ENCODE results near the gene ROBO1. TPM values are rescaled to one million over a fixed set of nuclear protein-coding genes. Genes with fewer than 3 reads are reported as not detected.

ROBO1 gene
- total and polyA plus RNA-seq, 2 of the 13 experiments (the other 11 are each of a cell fraction or from before 2014, with no cell fraction given), result 52.2 to 71.0 TPM

DNA sequence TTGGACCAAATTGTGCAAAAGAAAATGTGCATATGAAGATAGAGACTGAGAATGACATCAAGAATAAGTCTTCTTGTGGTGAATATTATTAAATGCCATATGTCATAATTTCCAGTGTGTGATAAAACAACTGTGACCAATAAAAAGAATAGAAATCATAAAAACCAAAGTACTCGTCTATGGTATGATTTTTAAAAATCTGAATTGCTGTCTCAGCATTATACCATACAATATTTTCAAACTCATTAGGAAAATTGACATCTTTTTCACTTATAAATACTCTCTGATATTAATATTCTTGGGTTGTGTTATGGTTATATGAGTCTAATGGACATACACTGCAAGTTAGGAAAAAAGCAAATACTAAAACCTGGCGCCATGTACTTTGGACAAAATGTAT is 279.4 kb downstream of the ROBO1 start:
- Histone ChIP-seq H3K9me3 (ENCODE audit: low read length) (no peaks in the 10 kb centered on the region), H3K36me3 (replicated peaks in 1 of 2; ENCODE audit: control insufficient read depth in 1 of 2, insufficient read depth in 2 of 2, low read length in 2 of 2) (no peaks in the 10 kb centered on the region), H2AFZ (ENCODE audit: low read length) (no peak overlapping the region), H3K4me1 (ENCODE audit: insufficient read depth, low read length) (no peaks in the 10 kb centered on the region), H3K79me2 (ENCODE audit: insufficient read depth, low read length) (no peaks in the 10 kb centered on the region), H4K20me1 (ENCODE audit: insufficient read depth, low read length) (no peaks in the 10 kb centered on the region), H3K4me2 (ENCODE audit: low read depth, low read length) (no peak overlapping the region), H3K9ac (ENCODE audit: insufficient read depth, low read depth, low read length) (no peak overlapping the region), H3K27ac (ENCODE audit: extremely low read length, insufficient read depth, low read length) (no peak overlapping the region), H3K27me3 (ENCODE audit: control insufficient read depth in 1 of 2, insufficient read depth in 2 of 2, low read length in 2 of 2) (no peaks in the 10 kb centered on the region), H3K4me3 (replicated peaks in 1 of 3; ENCODE audit: insufficient read depth in 1 of 3, low read depth in 2 of 3, low read length in 3 of 3) (no peak overlapping the region)
- TF ChIP-seq MAFK (conservative IDR thresholded peaks at IDR 0.05 in 1 of 2, IDR thresholded peaks at IDR 0.05 in 1 of 2; ENCODE audit: low read length in 2 of 2) (peak; percentile 56 to 79; a peak in 3 of 4 replicates), SP140L (CRISPR knock-in tag; IDR thresholded peaks at IDR 0.05; ENCODE audit: borderline replicate concordance) (no peak), HCFC1 (IDR thresholded peaks at IDR 0.05; ENCODE audit: low read depth, low read length) (no peak), MAFF (IDR thresholded peaks at IDR 0.05; ENCODE audit: low read depth, low read length) (peak; percentile 70), RFX5 (IDR thresholded peaks at IDR 0.05; ENCODE audit: low read depth, low read length) (no peak)
- TF ChIP-seq, protein P1, sequence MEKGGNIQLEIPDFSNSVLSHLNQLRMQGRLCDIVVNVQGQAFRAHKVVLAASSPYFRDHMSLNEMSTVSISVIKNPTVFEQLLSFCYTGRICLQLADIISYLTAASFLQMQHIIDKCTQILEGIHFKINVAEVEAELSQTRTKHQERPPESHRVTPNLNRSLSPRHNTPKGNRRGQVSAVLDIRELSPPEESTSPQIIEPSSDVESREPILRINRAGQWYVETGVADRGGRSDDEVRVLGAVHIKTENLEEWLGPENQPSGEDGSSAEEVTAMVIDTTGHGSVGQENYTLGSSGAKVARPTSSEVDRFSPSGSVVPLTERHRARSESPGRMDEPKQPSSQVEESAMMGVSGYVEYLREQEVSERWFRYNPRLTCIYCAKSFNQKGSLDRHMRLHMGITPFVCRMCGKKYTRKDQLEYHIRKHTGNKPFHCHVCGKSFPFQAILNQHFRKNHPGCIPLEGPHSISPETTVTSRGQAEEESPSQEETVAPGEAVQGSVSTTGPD (CRISPR knock-in tag; IDR thresholded peaks at IDR 0.05), result no peak
- POLR2A ChIA-PET, result no interaction called here
- no TSS peak for BruUV-seq (replicated peaks)
- CTCF ChIA-PET (ENCODE audit: low intra/inter-chr PET ratio, low total read pairs), result no interaction called here
- in situ Hi-C loops (cut with HindIII; ENCODE audit: extremely low pct_ligation_motif_present, low pct_unique_long_range_greater_than_20kb), result no loop called here
- no peak for DNase-seq (ENCODE audit: low spot score)
- ATAC-seq, result no peak
- intact Hi-C loops (cut with micrococcal nuclease; ENCODE audit: unreplicated experiment), result no loop called here
- WGBS (ENCODE audit: low lambda C conversion rate), result 11% methylated on average over 2 of the region's 2 CpGs
- no peak for FAIRE-seq

DNA sequence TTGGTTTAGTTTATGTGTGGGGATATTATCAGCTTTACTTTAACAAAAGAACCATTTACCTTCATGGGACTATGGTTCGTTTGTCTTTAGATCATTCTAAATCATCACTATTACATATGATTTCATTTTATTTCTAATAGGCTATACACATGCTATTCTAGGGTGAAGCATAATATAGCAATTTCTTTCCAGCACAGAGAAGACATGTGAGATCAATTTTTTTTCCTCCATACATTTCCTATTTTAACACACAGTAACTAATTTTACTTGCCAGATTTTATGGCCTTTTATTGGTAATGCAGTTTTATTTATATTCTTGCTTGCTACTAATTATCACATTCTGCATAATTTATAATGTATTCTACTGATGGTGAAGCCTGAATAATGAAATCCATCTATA is 287.1 kb downstream of the ROBO1 start:
- no peak overlapping the region for H3K4me3 ChIP-seq (replicated peaks in 1 of 3; ENCODE audit: insufficient read depth in 1 of 3, low read depth in 2 of 3, low read length in 3 of 3)
- no peaks in the 10 kb centered on the region for H3K9me3 ChIP-seq (ENCODE audit: low read length)
- no peaks in the 10 kb centered on the region for H3K4me1 ChIP-seq (ENCODE audit: insufficient read depth, low read length)
- intact Hi-C loops (cut with micrococcal nuclease; ENCODE audit: unreplicated experiment), result no loop called here
- no peaks in the 10 kb centered on the region for H3K79me2 ChIP-seq (ENCODE audit: insufficient read depth, low read length)
- FAIRE-seq (no peak), ATAC-seq (no peak), DNase-seq (ENCODE audit: low spot score) (no peak)
- no peak overlapping the region for H3K27ac ChIP-seq (ENCODE audit: extremely low read length, insufficient read depth, low read length)
- no peaks in the 10 kb centered on the region for H3K36me3 ChIP-seq (replicated peaks in 1 of 2; ENCODE audit: control insufficient read depth in 1 of 2, insufficient read depth in 2 of 2, low read length in 2 of 2)
- TF ChIP-seq, protein P2, sequence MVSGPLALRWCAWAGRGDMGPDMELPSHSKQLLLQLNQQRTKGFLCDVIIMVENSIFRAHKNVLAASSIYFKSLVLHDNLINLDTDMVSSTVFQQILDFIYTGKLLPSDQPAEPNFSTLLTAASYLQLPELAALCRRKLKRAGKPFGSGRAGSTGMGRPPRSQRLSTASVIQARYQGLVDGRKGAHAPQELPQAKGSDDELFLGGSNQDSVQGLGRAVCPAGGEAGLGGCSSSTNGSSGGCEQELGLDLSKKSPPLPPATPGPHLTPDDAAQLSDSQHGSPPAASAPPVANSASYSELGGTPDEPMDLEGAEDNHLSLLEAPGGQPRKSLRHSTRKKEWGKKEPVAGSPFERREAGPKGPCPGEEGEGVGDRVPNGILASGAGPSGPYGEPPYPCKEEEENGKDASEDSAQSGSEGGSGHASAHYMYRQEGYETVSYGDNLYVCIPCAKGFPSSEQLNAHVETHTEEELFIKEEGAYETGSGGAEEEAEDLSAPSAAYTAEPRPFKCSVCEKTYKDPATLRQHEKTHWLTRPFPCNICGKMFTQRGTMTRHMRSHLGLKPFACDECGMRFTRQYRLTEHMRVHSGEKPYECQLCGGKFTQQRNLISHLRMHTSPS (CRISPR knock-in tag; IDR thresholded peaks at IDR 0.05; ENCODE audit: low read depth), result no peak
- TF ChIP-seq ZNF441 (CRISPR knock-in tag; IDR thresholded peaks at IDR 0.05; ENCODE audit: borderline replicate concordance), result no peak
- TF ChIP-seq NCOA1 (CRISPR knock-in tag; IDR thresholded peaks at IDR 0.05), result no peak
- TF ChIP-seq CCAR2 (optimal IDR thresholded peaks at IDR 0.05; ENCODE audit: low read depth, low read length), result no peak
- TF ChIP-seq, protein P3, sequence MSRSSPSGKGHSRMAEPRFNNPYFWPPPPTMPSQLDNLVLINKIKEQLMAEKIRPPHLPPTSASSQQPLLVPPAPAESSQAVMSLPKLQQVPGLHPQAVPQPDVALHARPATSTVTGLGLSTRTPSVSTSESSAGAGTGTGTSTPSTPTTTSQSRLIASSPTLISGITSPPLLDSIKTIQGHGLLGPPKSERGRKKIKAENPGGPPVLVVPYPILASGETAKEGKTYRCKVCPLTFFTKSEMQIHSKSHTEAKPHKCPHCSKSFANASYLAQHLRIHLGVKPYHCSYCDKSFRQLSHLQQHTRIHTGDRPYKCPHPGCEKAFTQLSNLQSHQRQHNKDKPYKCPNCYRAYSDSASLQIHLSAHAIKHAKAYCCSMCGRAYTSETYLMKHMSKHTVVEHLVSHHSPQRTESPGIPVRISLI (CRISPR knock-in tag; IDR thresholded peaks at IDR 0.05; ENCODE audit: borderline replicate concordance), result no peak
- no peak for TF ChIP-seq PCBP1 (IDR thresholded peaks at IDR 0.05; ENCODE audit: borderline replicate concordance, low read depth, low read length)
- TF ChIP-seq, protein P4, sequence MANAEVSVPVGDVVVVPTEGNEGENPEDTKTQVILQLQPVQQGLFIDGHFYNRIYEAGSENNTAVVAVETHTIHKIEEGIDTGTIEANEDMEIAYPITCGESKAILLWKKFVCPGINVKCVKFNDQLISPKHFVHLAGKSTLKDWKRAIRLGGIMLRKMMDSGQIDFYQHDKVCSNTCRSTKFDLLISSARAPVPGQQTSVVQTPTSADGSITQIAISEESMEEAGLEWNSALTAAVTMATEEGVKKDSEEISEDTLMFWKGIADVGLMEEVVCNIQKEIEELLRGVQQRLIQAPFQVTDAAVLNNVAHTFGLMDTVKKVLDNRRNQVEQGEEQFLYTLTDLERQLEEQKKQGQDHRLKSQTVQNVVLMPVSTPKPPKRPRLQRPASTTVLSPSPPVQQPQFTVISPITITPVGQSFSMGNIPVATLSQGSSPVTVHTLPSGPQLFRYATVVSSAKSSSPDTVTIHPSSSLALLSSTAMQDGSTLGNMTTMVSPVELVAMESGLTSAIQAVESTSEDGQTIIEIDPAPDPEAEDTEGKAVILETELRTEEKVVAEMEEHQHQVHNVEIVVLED (CRISPR knock-in tag; IDR thresholded peaks at IDR 0.05; ENCODE audit: borderline replicate concordance), result no peak
- H3K4me2 ChIP-seq (ENCODE audit: low read depth, low read length), result no peak overlapping the region
- CTCF ChIA-PET (ENCODE audit: low intra/inter-chr PET ratio, low total read pairs), result no interaction called here
- no peaks in the 10 kb centered on the region for H4K20me1 ChIP-seq (ENCODE audit: insufficient read depth, low read length)
- BruUV-seq (replicated peaks), result no TSS peak
- H2AFZ ChIP-seq (ENCODE audit: low read length), result no peak overlapping the region
- no peaks in the 10 kb centered on the region for H3K27me3 ChIP-seq (ENCODE audit: control insufficient read depth in 1 of 2, insufficient read depth in 2 of 2, low read length in 2 of 2)
- in situ Hi-C loops (cut with HindIII; ENCODE audit: extremely low pct_ligation_motif_present, low pct_unique_long_range_greater_than_20kb), result no loop called here
- no peak overlapping the region for H3K9ac ChIP-seq (ENCODE audit: insufficient read depth, low read depth, low read length)
- POLR2A ChIA-PET, result no interaction called here
- WGBS (ENCODE audit: low lambda C conversion rate), result 0% methylated on average over 1 of the region's 1 CpG
